HepG2 (cell line): ENCODE data around the gene FUT1. TPM values are rescaled to one million over a fixed set of nuclear protein-coding genes. Genes with fewer than 3 reads are reported as not detected.

ENCODE experiments used
- HIVEP1 ChIP-seq: sonication (generic); formaldehyde crosslinking; IDR thresholded peaks from 2 replicates; pipeline ENCODE4 v1.4.0; 2020; ENCODE audit warnings: mild to moderate bottlenecking, missing genetic modification reagents
- HNF1A ChIP-seq, 2 experiments: sonication (generic) in 1 of 2; formaldehyde crosslinking in 1 of 2; IDR thresholded peaks; 2 replicates each; pipeline versions ENCODE4 v1.4.0 to v1.6.1; 2016 to 2020; ENCODE audit warnings: borderline replicate concordance in 1 of 2, low read depth in 1 of 2, mild to moderate bottlenecking in 1 of 2, missing genetic modification reagents in 1 of 2
- KIAA2018 ChIP-seq: sonication (generic); formaldehyde crosslinking; IDR thresholded peaks from 2 replicates; pipeline ENCODE4 v1.5.0; 2020; ENCODE audit warnings: mild to moderate bottlenecking, missing genetic modification reagents, borderline replicate concordance
- PRDM4 ChIP-seq: sonication (generic); formaldehyde crosslinking; IDR thresholded peaks from 2 replicates; pipeline ENCODE4 v1.9.0; 2021; ENCODE audit warnings: missing genetic modification reagents, borderline replicate concordance
- SOX13 ChIP-seq, 3 experiments: fragments of 450-650 bp in 1 of 3; sonication (generic) in 1 of 3; formaldehyde crosslinking in 1 of 3; IDR thresholded peaks in 2 of 3; conservative IDR thresholded peaks in 1 of 3; 2 replicates each; pipeline versions ENCODE4 v1.5.0 to v1.6.1; 2016 to 2020; ENCODE audit warnings: antibody characterized with exemption in 1 of 3, mild to moderate bottlenecking in 1 of 3, missing compliant biosample characterization in 1 of 3, missing genetic modification reagents in 1 of 3, moderate library complexity in 1 of 3
- ZBTB37 ChIP-seq: sonication (generic); formaldehyde crosslinking; IDR thresholded peaks from 2 replicates; pipeline ENCODE4 v1.4.0; 2020; ENCODE audit warnings: mild to moderate bottlenecking, missing genetic modification reagents
- ZNF296 ChIP-seq: sonication (generic); formaldehyde crosslinking; conservative IDR thresholded peaks from 2 replicates; pipeline ENCODE4 v1.5.0; 2020; ENCODE audit warnings: mild to moderate bottlenecking, missing genetic modification reagents
- ZNF580 ChIP-seq: IDR thresholded peaks from 2 replicates; pipeline ENCODE4 v1.6.1; 2016; ENCODE audit warnings: low read depth, borderline replicate concordance
- ZSCAN29 ChIP-seq: sonication (generic); formaldehyde crosslinking; conservative IDR thresholded peaks from 2 replicates; pipeline ENCODE4 v1.4.0; 2020; ENCODE audit warnings: mild to moderate bottlenecking, missing genetic modification reagents
- polyA plus RNA-seq, 8 experiments: library from polyadenylated mRNA; depleted of rRNA in 3 of 8; stranded (reverse) in 7 of 8; unstranded in 1 of 8; fragments of >200 nt; fragmentation: Illumina TruSeq in 4 of 8; extraction: Trizol in 4 of 8; gene quantifications; 2 replicates each; pipeline versions ENCODE4 v1.2.1 to v1.2.3, GENCODE V29; 2011 to 2016; ENCODE audit warnings: low read depth in 4 of 8, missing spikeins in 1 of 8, mixed read lengths in 1 of 8; ENCODE audit not compliant: insufficient read depth in 1 of 8
- total RNA-seq, 5 experiments: library from RNA; depleted of rRNA; stranded (reverse); fragments of >200 nt; fragmentation: Illumina TruSeq; extraction: Trizol; gene quantifications; 2 replicates each; pipeline ENCODE4 v1.2.3, GENCODE V29; 2016; ENCODE audit warnings: low read depth in 1 of 5

Gene FUT1
- total and polyA plus RNA-seq, 2 of the 13 experiments (the other 11 are each of a cell fraction or from before 2014, with no cell fraction given), result 0.07 to 1.1 TPM

- no peak for TF ChIP-seq KIAA2018 (CRISPR knock-in tag)
- no peak for TF ChIP-seq PRDM4 (CRISPR knock-in tag)
- peak; percentile 73 for TF ChIP-seq ZNF580 (CRISPR knock-in tag)
- TF ChIP-seq ZBTB37, result no peak
- TF ChIP-seq HIVEP1, result no peak
- TF ChIP-seq ZSCAN29, result no peak
- TF ChIP-seq ZNF296 (CRISPR knock-in tag), result no peak
- TF ChIP-seq SOX13 (IDR thresholded peaks at IDR 0.05), result no peak
- TF ChIP-seq SOX13 (CRISPR knock-in tag; conservative IDR thresholded peaks at IDR 0.05 in 1 of 2, IDR thresholded peaks at IDR 0.05 in 1 of 2), result peak in 1 of 2 experiments; percentile 25; a peak in 1 of 4 replicates
- TF ChIP-seq HNF1A (IDR thresholded peaks at IDR 0.05; ENCODE audit: low read depth), result no peak
- 0 out of 2 replicates have a peak, but pooled peaks have one; percentile 32 for TF ChIP-seq HNF1A (CRISPR knock-in tag; IDR thresholded peaks at IDR 0.05; ENCODE audit: borderline replicate concordance)
These were observed 31.7 kb downstream of the FUT1 start (continued) for GRCh38 chr19:48720613-48721296.
